Tibial nerve (tissue), 4 donors: ENCODE results near the gene ATP6V0D1. TPM values are rescaled to one million over a fixed set of nuclear protein-coding genes. Genes with fewer than 3 reads are reported as not detected.

Experiments
- DNase-seq, 2 donors: peaks; one replicate each; pipeline ENCODE4 v3.0.0-alpha.2; 2019; ENCODE audit warnings: low spot score in 2 of 2
- H3K27ac ChIP-seq, 4 donors: fragments of 200-600 bp; sonication (generic) in 3 of 4; one replicate each; pipeline ENCODE4 v1.5.1; 2017 to 2019; ENCODE audit warnings: mild to moderate bottlenecking in 1 of 4
- H3K27me3 ChIP-seq, 2 donors: fragments of 200-600 bp; sonication (generic) in 1 of 2; one replicate each; pipeline versions ENCODE4 v1.5.1 to v1.6.0; 2017 to 2019
- H3K36me3 ChIP-seq, 3 donors: fragments of 200-600 bp; sonication (generic); one replicate each; pipeline ENCODE4 v1.5.1; 2018 to 2019
- H3K4me1 ChIP-seq, 4 donors: fragments of 200-600 bp; sonication (generic) in 3 of 4; one replicate each; pipeline ENCODE4 v1.5.1; 2017 to 2019
- H3K4me3 ChIP-seq, 4 donors: fragments of 200-600 bp; sonication (generic) in 3 of 4; one replicate each; pipeline ENCODE4 v1.5.1; 2017 to 2019; ENCODE audit warnings: mild to moderate bottlenecking in 1 of 4, moderate library complexity in 1 of 4
- H3K9me3 ChIP-seq, 4 donors: fragments of 200-600 bp; sonication (generic) in 3 of 4; one replicate each; pipeline ENCODE4 v1.5.1; 2017 to 2019
- EP300 ChIP-seq, 2 donors: sonication (generic); formaldehyde crosslinking; IDR thresholded peaks; one replicate each; pipeline ENCODE4 v1.6.1; 2017; ENCODE audit warnings: antibody characterized with exemption in 2 of 2, mild to moderate bottlenecking in 1 of 2
- POLR2A ChIP-seq, 2 donors: fragments of 450-650 bp; IDR thresholded peaks; one replicate each; pipeline ENCODE4 v1.6.1; 2017; ENCODE audit warnings: antibody characterized with exemption in 2 of 2, mild to moderate bottlenecking in 2 of 2, moderate library complexity in 2 of 2
- WGBS, 2 donors: methylation state at CpG; one replicate each; pipeline ENCODE4 v1.1.5; 2018; 5-methylcytosine and 5-hydroxymethylcytosine counted together
- total RNA-seq, 4 donors: library from RNA; depleted of rRNA; stranded (reverse); fragments of >200 nt; gene quantifications; one replicate each; pipeline ENCODE4 v1.1.0, GENCODE V29; 2016
- TF ChIP-seq, protein P1 (sequence below), 5 experiments: fragments of 200-600 bp in 3 of 5; fragments of 450-650 bp in 2 of 5; sonication (generic) in 3 of 5; IDR thresholded peaks; one replicate each; pipeline ENCODE4 v1.5.1; 2016 to 2019; ENCODE audit warnings: antibody characterized with exemption in 5 of 5, mild to moderate bottlenecking in 3 of 5, moderate library complexity in 2 of 5

Gene ATP6V0D1
- total RNA-seq, 4 donors from 2014 or later: 55.1 to 113 (median 73.7) TPM

DNA sequence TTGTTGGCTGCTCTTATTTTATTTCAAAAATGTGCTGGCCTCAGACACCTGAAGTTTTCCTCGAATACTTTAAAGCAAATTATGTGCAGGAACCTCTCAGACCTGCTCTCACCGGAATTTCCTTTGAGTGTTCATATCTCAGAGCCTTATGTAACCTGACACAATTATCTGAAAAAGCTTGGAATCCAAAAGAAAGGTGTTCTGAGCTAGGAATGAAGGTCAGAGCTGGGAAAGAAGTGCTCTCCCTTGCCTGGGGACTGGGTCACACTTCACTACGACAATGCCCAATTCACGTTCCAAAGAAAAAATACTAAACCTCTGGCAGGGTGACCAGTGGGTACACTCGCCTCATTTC, 56.7 kb downstream of the ATP6V0D1 start:
- DNase-seq: no peak
- no peak for TF ChIP-seq POLR2A (IDR thresholded peaks at IDR 0.05)
- TF ChIP-seq, protein P1, sequence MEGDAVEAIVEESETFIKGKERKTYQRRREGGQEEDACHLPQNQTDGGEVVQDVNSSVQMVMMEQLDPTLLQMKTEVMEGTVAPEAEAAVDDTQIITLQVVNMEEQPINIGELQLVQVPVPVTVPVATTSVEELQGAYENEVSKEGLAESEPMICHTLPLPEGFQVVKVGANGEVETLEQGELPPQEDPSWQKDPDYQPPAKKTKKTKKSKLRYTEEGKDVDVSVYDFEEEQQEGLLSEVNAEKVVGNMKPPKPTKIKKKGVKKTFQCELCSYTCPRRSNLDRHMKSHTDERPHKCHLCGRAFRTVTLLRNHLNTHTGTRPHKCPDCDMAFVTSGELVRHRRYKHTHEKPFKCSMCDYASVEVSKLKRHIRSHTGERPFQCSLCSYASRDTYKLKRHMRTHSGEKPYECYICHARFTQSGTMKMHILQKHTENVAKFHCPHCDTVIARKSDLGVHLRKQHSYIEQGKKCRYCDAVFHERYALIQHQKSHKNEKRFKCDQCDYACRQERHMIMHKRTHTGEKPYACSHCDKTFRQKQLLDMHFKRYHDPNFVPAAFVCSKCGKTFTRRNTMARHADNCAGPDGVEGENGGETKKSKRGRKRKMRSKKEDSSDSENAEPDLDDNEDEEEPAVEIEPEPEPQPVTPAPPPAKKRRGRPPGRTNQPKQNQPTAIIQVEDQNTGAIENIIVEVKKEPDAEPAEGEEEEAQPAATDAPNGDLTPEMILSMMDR (IDR thresholded peaks at IDR 0.05): no peak
- no peak for TF ChIP-seq EP300 (IDR thresholded peaks at IDR 0.05)

GRCh38 chr16:67423611-67424260, 57.2 kb downstream of the ATP6V0D1 start:
- Histone ChIP-seq H3K4me3 (no peak overlapping the region), H3K36me3 (no peaks in the 10 kb centered on the region), H3K27me3 (peaks cover 0 to 1% of the 10 kb centered on the region in 2 donors), H3K27ac (no peak overlapping the region), H3K9me3 (no peaks in the 10 kb centered on the region), H3K4me1 (peaks cover 0 to 15% (median 1%) of the 10 kb centered on the region in 4 donors)
- no peak for DNase-seq
- 38 to 46% methylated on average over 9 of the region's 9 CpGs for WGBS, 2 donors
- no peak for TF ChIP-seq POLR2A (IDR thresholded peaks at IDR 0.05)
- TF ChIP-seq, protein P1 (IDR thresholded peaks at IDR 0.05): no peak
- TF ChIP-seq EP300 (IDR thresholded peaks at IDR 0.05): no peak

More for the DNA sequence above, 56.7 kb downstream of the ATP6V0D1 start:
- Histone ChIP-seq H3K36me3 (no peaks in the 10 kb centered on the region), H3K27ac (no peak overlapping the region), H3K4me1 (peaks cover 0 to 15% (median 1%) of the 10 kb centered on the region in 4 donors), H3K9me3 (no peaks in the 10 kb centered on the region), H3K4me3 (no peak overlapping the region), H3K27me3 (peaks cover 0 to 4% of the 10 kb centered on the region in 2 donors)
- WGBS, 2 donors: 37 to 45% methylated on average over 5 of the region's 5 CpGs

DNA sequence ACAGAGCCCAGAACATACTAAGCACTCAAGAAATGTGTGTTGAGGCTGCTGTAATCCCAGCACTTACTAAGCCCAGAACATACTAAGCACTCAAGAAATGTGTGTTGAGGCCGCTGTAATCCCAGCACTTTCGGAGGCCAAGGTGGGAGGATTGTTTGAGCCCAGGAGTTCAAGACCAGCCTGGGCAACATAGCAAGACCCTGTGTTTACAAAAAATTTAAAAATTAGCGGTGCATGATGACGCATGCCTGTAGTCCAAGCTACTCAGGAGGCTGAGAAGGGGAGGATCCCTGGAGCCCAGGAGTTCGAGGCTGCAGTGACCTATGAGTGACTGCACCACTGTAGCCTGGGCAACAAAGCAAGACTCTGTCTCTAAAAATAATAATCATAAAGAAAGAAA, 57.9 kb downstream of the ATP6V0D1 start:
- TF ChIP-seq, protein P1 (IDR thresholded peaks at IDR 0.05): no peak
- TF ChIP-seq EP300 (IDR thresholded peaks at IDR 0.05): no peak
- TF ChIP-seq POLR2A (IDR thresholded peaks at IDR 0.05): no peak
- WGBS, 2 donors: 78 to 81% methylated on average over 5 of the region's 5 CpGs

GRCh38 chr16:67421030-67421429, 59.9 kb downstream of the ATP6V0D1 start:
- no peaks in the 10 kb centered on the region for H3K27me3 ChIP-seq
- DNase-seq: no peak
- H3K36me3 ChIP-seq: no peaks in the 10 kb centered on the region
- H3K4me3 ChIP-seq: no peak overlapping the region
- H3K9me3 ChIP-seq: no peaks in the 10 kb centered on the region
- H3K27ac ChIP-seq: no peak overlapping the region
- 78 to 84% methylated on average over 4 of the region's 4 CpGs for WGBS, 2 donors
- peaks cover 0 to 14% (median 3%) of the 10 kb centered on the region in 4 donors for H3K4me1 ChIP-seq
- TF ChIP-seq, protein P1 (IDR thresholded peaks at IDR 0.05): no peak
- TF ChIP-seq EP300 (IDR thresholded peaks at IDR 0.05) (no peak), POLR2A (IDR thresholded peaks at IDR 0.05) (no peak)

More for the DNA sequence above, 57.9 kb downstream of the ATP6V0D1 start:
- no peak for DNase-seq
- Histone ChIP-seq H3K4me1 (peaks cover 0 to 10% (median 0%) of the 10 kb centered on the region in 4 donors), H3K27me3 (no peaks in the 10 kb centered on the region), H3K4me3 (no peak overlapping the region), H3K36me3 (no peaks in the 10 kb centered on the region), H3K9me3 (no peaks in the 10 kb centered on the region), H3K27ac (no peak overlapping the region)

- TF ChIP-seq POLR2A (IDR thresholded peaks at IDR 0.05) (no peak), EP300 (IDR thresholded peaks at IDR 0.05) (no peak)
- TF ChIP-seq, protein P1 (IDR thresholded peaks at IDR 0.05): no peak
- 68% methylated on average over 3 of the region's 3 CpGs for WGBS, 2 donors
- Histone ChIP-seq H3K36me3 (no peaks in the 10 kb centered on the region), H3K9me3 (no peaks in the 10 kb centered on the region), H3K27me3 (no peaks in the 10 kb centered on the region), H3K27ac (no peak overlapping the region), H3K4me3 (no peak overlapping the region), H3K4me1 (peaks cover 0 to 24% (median 9%) of the 10 kb centered on the region in 4 donors)
- DNase-seq: no peak
Measured at GRCh38 chr16:67419931-67420330, 61.0 kb downstream of the ATP6V0D1 start.
